Middle frontal gyrus (tissue), 1 donor: ENCODE data around the gene APLP2.

Source experiments
- DNase-seq: peaks from one replicate; pipeline ENCODE4 v3.0.0-alpha.2; 2015; ENCODE audit warnings: low spot score; ENCODE audit errors: extremely low spot score

Gene APLP2

GRCh38 chr11:130118165-130118564 lies 48.5 kb downstream of the APLP2 start:
- DNase-seq = no peak

- no peak for DNase-seq
Measured at GRCh38 chr11:130118636-130119387, 49.1 kb downstream of the APLP2 start.

- DNase-seq = no peak
Measured at GRCh38 chr11:130120045-130120444, 50.4 kb downstream of the APLP2 start.

- DNase-seq = no peak
Measured at GRCh38 chr11:130121445-130121978, 51.8 kb downstream of the APLP2 start.

- DNase-seq = no peak
Measured at GRCh38 chr11:130122141-130122575, 52.5 kb downstream of the APLP2 start.

- DNase-seq = no peak
Measured at GRCh38 chr11:130123414-130124040, 53.8 kb downstream of the APLP2 start.

GRCh38 chr11:130124096-130124495 lies 54.4 kb downstream of the APLP2 start:
- no peak for DNase-seq

- DNase-seq = no peak
Measured at GRCh38 chr11:130125638-130126037, 55.9 kb downstream of the APLP2 start.

- DNase-seq = no peak
Measured at GRCh38 chr11:130126516-130126915, 56.8 kb downstream of the APLP2 start.

- DNase-seq = no peak
Measured at GRCh38 chr11:130127509-130127908, 57.8 kb downstream of the APLP2 start.

- DNase-seq = no peak
Measured at GRCh38 chr11:130128626-130129025, 58.9 kb downstream of the APLP2 start.

- no peak for DNase-seq
Measured at GRCh38 chr11:130129922-130130321, 60.2 kb downstream of the APLP2 start.

- no peak for DNase-seq
Measured at GRCh38 chr11:130131961-130132850, 62.5 kb downstream of the APLP2 start.

- DNase-seq = no peak
Measured at GRCh38 chr11:130133716-130134115, 64.0 kb downstream of the APLP2 start.

GRCh38 chr11:130136107-130136506 lies 66.4 kb downstream of the APLP2 start:
- no peak for DNase-seq

GRCh38 chr11:130137999-130138398 lies 68.3 kb downstream of the APLP2 start:
- no peak for DNase-seq

GRCh38 chr11:130139401-130139800 lies 69.7 kb downstream of the APLP2 start:
- DNase-seq = no peak

- DNase-seq = no peak
Measured at GRCh38 chr11:130141561-130142341, 72.1 kb downstream of the APLP2 start.

GRCh38 chr11:130144141-130144540 lies 74.4 kb downstream of the APLP2 start:
- DNase-seq = no peak

- DNase-seq = no peak
Measured at GRCh38 chr11:130144861-130145281, 75.2 kb downstream of the APLP2 start.

GRCh38 chr11:130145311-130145812 lies 75.7 kb downstream of the APLP2 start:
- DNase-seq = no peak
